ENCODE results near the gene ERBB4.
"Not testable (repeated sequence)": the region's sequence is repeated elsewhere in the genome, so short reads cannot be mapped to it uniquely, and the experiment has no call there.

Gene ERBB4

DNA sequence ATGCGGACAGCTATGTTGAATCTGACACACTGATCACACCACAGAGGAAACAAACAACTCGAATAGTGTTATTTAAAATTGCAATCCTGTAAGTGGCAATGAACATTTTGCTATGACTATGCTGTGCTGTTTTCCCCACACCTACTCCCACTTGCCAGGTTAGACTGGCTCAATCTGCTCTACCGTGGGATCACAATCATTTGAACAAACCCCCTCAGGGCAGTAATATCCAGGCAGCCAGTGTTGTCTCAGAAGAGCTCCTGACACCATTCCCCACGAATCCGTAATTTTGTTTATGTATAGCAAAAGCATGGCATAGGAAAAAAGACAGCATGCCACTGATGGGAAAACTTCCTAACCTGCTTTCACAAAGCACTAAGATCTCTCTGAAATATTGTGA is 284.3 kb downstream of the ERBB4 start:
- no peak for DNase-seq (ENCODE audit: extremely low read depth, low read depth)
- TF ChIP-seq, protein P1, sequence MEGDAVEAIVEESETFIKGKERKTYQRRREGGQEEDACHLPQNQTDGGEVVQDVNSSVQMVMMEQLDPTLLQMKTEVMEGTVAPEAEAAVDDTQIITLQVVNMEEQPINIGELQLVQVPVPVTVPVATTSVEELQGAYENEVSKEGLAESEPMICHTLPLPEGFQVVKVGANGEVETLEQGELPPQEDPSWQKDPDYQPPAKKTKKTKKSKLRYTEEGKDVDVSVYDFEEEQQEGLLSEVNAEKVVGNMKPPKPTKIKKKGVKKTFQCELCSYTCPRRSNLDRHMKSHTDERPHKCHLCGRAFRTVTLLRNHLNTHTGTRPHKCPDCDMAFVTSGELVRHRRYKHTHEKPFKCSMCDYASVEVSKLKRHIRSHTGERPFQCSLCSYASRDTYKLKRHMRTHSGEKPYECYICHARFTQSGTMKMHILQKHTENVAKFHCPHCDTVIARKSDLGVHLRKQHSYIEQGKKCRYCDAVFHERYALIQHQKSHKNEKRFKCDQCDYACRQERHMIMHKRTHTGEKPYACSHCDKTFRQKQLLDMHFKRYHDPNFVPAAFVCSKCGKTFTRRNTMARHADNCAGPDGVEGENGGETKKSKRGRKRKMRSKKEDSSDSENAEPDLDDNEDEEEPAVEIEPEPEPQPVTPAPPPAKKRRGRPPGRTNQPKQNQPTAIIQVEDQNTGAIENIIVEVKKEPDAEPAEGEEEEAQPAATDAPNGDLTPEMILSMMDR (IDR thresholded peaks at IDR 0.05; ENCODE audit: low read depth, low read length) = no peak

DNA sequence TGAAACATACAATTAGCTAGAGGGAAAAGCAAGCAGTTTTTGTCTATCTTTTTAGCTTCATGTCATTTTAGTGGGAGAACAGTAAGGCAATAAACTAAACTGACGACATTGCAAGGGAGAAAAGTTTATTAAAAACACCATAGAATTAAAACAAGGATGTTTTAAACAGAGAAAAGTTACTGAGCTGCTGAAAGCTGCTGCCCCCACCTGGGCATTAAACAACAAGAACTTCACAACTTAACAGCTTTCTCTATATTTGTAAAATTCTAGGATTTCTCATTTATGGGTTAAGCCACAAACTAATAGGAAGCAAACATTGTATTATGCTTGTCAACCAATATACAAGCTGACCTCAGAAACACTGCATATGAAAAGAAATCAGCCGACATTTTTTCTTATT is 289.2 kb downstream of the ERBB4 start:
- peak; percentile 16 for DNase-seq (ENCODE audit: extremely low read depth, low read depth)
- TF ChIP-seq, protein P1 (IDR thresholded peaks at IDR 0.05; ENCODE audit: low read depth, low read length) = peak; percentile 56

DNA sequence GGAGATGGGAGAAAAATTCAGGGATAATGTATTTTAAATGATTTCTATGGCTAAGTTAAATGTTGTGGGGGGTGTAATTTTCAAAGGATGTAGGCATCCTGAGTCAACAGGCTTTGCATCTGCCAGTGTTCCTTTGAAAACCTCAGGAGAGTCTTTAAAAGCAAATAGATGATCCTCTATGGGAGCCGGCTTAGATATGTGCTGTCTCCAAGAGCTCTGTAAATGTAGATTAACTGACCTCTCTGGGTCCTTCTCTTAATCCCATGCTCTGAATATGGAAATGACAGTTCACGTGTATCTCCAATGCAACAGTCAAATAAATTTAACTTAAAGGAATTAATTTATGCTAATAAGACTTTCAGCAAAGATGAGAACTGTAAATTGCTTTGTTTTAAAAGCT is 292.7 kb downstream of the ERBB4 start:
- no peak for DNase-seq (ENCODE audit: extremely low read depth, low read depth)
- TF ChIP-seq, protein P1 (IDR thresholded peaks at IDR 0.05; ENCODE audit: low read depth, low read length) = no peak

DNA sequence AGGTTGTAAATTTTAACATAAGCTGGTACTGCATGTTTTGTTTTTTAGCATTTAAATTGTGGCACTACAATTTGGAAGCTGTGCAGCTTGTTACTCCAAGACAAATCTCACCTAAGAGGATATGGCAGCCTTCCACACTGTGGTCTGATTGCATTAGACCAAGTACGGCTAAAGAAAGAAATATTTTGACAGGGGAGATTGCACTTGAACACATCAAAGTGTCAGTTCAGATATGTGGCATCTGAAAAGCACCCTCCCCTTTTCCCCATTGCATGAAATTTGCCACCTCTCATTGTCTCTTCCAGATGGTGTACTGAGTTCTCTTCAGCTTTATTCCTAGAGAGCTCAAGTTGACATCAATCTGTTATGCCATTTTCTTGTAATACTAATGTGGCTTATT is 295.9 kb downstream of the ERBB4 start:
- TF ChIP-seq, protein P1 (IDR thresholded peaks at IDR 0.05; ENCODE audit: low read depth, low read length) = no peak
- no peak for DNase-seq (ENCODE audit: extremely low read depth, low read depth)

DNA sequence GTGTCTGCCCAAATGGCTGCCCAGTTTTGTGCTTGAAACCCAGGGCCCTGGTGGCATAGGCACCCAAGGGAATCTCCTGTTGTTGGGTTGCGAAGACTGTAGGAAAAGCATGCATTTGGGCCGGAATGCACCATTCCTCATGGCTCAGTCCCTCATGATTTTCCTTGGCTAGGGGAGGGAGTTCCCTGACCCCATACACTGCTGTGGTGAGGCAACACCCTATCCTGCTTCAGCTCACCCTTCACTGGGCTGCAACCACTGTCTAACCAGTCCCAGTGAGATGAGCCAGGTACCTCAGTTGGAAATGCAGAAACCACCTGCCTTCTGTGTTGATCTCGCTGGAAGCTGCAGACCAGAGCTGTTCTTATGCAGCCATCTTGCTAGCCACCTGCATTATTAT is 300.4 kb downstream of the ERBB4 start:
- DNase-seq (ENCODE audit: extremely low read depth, low read depth) = not testable (repeated sequence)

DNA sequence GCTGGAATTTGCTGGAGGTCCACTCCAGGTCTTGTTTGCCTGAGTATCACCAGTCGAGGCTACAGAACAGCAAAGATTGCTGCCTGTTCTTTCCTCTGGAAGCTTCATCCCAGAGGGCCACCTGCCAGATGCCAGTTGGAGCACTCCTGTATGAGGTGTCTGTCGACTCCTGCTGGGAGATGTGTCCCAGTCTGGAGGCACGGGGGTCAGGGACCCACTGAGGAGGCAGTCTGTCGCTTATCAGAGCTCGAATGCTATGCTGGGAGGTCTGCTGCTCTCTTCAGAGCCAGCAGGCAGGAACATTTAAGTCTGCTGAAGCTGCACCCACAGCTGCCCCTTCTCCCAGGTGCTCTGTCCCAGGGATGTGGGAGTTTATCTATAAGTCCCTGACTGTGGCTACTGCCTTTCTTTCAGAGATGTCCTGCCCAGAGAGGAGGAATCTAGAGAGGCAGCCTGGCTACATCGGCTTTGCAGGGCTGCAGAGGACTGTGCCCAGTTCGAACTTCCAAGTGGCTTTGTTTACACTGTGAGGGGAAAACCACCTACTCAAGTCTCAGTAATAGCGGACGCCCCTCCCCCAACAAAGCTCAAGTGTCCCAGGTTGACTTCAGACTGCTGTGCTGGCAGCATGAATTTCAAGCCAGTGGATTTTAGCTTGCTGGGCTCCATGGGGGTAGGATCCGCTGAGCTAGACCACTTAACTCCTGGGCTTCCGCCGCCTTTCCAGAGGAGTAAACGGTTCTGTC is 301.1 kb downstream of the ERBB4 start:
- TF ChIP-seq, protein P1 (IDR thresholded peaks at IDR 0.05; ENCODE audit: low read depth, low read length) = no peak
- DNase-seq (ENCODE audit: extremely low read depth, low read depth) = no peak

DNA sequence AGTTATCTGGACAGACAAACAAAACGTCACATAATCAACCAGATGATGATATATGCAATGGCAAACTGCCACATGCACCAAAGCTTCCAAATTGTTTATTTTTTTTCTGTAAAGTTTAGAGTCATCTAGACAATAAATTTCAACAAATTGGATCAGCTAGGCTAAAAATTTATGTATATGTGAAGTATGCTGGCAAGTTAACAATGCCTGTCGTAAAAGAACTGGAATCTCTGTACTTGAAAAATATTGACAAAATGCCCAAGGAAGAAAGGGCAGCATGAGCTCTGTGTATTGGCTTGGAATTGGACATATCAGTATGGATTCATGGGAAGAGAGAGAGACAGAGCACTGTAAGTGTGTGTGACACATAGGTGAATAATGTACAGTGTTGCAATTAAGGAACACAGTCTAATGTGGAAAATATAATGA is 309.8 kb downstream of the ERBB4 start:
- TF ChIP-seq, protein P1 (IDR thresholded peaks at IDR 0.05; ENCODE audit: low read depth, low read length) = no peak
- DNase-seq (ENCODE audit: extremely low read depth, low read depth) = no peak

DNA sequence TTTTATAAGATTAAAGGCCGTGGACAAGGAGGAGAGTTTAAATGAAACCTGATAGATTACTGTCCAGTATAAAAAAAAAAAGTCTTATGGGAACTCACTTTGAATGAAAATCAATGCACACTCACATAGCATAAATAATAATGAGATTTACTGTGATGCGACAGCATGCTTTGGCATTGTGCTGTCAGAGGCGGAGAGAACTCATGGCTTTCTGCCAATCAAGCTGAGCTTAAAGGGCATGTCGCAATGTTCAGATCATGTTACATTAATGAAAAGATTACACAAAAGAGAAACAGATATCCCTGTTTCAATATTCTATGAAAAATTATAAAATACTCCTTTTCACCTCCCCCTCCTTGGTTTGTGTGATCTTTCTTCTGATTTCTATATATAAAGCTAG is 310.8 kb downstream of the ERBB4 start:
- TF ChIP-seq, protein P1 (IDR thresholded peaks at IDR 0.05; ENCODE audit: low read depth, low read length) = no peak
- DNase-seq (ENCODE audit: extremely low read depth, low read depth) = peak; percentile 73

Data from AG09319 (cell line).